GM21619 (cell line): Measurements from ENCODE around the gene NCR3LG1.
A peak's percentile ranks its signal among the peaks of the same experiment; 100 is the strongest.

Experiments
- ATAC-seq: cut with Tn5 transposase; IDR thresholded peaks from one replicate; pipeline ENCODE4 v1.9.1; 2021; ENCODE audit not compliant: unreplicated experiment

Gene NCR3LG1

DNA sequence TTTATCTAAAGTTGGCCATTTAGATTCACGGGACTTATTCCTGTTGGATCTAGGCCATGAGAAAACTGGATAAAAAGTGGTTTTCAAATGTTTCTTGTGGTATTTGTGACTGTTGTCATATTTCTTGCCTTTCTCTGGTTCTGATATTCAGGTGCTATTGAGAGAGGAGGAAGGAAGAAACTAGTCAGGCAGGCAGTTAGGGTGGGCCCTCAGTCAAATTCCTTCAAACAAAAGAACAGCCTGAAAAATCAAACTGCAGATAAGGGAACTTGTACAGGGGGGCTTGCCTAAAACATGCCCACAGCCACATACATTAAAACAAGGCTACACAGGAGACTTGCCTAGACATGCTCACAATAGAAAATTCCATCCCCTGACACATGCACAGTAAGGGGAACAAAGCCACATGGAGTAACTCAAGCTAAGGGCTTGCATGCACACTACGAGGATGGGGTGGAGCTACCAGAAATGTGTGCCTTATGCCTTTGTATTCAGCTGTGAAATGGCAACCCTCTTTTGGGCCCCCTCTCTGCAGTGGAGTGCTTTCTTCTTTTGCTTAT is 18.2 kb downstream of the NCR3LG1 start:
- ATAC-seq: no peak

DNA sequence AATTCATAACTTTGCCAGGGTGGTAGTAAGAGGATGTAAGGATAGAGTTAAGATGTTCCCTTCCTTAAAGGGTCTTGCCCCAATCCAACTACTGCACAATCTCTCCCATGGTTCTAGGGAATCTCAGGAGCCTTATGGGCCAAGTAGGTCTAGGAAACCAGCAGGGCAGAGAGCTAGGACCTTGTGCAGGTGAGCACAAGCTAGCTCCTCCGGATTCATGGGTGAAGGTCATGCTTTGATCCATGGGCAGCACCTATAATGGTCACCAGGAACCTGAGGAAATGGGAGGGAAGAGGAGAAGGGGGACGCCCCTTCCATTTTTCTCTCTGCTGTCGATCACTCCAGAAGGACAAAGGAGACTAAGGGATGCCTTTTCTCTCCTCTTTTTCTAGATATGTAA is 20.0 kb downstream of the NCR3LG1 start:
- no peak for ATAC-seq

DNA sequence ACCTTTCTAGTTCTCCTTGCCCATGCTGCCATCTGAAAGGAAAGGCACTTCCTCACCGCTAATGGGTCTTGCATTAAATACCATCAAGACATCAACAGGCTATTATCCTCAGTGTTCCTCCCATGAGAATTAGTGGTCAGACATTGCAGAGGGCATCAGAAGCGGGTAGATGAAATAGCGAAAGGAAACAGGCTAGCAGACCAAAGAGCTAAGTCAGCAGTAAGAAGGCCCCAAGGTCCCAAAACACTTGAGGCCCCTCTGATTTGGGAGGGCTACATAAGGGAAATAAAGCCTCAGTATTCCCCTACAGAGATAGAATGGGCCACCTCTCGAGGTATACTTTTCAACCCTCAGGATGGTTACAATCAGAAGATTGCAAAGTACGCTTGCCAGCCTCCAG is 23.9 kb downstream of the NCR3LG1 start:
- no peak for ATAC-seq

DNA sequence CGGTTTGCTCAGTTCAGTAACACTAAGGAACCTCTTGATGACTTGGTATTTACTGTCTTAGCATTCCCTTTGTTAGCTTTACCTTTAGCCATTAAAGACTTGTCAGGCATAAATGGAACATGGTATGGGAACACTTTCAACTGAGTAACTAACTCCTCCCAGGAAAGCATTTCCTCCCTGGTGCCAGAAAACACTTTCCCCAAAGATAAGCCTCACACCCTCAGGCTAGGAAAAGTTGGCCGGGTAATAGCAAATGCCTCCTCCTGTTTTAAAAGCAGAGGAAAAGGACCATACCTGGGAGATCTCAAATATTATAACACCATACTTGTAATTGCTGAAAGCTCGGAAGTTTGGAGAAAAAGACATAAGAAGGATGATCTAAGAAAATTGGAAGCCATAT is 24.9 kb downstream of the NCR3LG1 start:
- ATAC-seq: no peak

DNA sequence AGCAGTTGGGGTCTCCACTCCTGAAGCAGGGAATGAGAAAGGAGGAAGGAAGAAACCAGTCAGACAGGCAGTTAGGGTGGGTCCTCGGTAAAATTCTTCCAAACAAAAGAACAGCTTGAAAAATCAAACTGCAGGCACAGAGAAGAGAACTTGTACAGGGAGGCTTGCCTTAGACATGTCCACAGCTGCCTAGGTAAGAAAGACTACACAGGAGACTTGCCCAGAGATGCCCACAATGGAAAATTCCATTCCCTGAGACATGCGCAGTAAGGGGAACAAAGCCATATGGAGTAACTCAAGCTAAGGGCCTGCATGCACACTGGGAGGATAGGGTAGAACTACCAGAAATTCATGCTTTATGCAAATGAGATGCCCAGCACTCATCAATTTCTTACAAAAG is 27.1 kb downstream of the NCR3LG1 start:
- no peak for ATAC-seq

DNA sequence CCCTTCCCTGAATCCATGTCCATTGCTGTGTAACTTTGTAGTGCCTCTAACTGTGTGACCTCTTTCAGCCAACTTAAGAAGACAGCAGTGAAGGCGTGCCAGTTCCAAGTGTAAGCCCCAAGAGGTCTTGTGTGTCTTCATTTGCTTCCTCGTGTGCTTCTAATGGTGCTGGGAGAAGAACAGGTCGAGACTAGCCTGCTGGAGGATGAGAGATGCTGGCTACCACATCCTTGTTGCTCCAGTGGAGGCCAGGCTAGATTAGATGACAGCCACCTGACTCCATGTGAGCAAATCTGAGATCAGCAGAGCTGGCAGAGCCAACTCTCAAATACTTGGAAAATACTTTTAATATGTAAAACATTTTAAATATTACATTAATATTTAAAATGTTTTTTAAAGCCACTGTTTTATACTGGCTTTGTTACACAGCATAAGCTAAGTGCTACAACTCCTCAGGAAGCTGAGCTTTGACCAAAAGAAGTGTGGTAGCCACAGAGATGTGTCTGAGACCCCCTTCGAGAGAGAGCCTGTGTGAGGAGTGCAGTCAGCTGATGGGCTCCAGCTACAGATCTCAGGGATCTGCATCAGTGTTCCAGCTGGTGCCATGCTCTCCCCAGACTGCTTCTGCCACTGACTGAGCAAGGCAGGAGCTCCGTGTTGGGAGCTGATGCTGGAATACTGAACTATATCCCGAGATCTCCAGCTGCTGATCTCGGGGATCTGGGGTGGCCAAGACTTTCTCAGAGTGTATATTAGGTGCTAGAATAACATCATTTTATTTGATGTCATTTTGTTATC is 28.0 kb downstream of the NCR3LG1 start:
- ATAC-seq: no peak

DNA sequence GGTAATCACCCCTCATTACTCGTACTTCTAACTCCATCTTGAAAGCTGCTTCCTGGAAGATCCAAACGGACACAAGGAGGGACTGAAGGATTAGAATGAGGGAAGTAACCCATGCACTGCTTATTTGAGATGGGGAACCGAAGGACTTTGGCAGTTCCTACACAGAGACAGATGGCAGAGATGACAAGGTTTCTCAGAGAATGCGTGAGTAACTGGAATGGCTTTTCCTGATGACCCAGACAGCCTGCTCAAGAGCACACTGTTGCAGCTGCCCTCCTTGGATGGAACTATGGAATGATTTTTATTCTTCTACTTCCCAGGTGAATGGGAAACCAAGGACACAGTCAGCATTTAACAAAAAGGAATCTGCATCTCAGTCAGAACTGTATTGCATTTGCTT is 29.6 kb downstream of the NCR3LG1 start:
- no peak for ATAC-seq

DNA sequence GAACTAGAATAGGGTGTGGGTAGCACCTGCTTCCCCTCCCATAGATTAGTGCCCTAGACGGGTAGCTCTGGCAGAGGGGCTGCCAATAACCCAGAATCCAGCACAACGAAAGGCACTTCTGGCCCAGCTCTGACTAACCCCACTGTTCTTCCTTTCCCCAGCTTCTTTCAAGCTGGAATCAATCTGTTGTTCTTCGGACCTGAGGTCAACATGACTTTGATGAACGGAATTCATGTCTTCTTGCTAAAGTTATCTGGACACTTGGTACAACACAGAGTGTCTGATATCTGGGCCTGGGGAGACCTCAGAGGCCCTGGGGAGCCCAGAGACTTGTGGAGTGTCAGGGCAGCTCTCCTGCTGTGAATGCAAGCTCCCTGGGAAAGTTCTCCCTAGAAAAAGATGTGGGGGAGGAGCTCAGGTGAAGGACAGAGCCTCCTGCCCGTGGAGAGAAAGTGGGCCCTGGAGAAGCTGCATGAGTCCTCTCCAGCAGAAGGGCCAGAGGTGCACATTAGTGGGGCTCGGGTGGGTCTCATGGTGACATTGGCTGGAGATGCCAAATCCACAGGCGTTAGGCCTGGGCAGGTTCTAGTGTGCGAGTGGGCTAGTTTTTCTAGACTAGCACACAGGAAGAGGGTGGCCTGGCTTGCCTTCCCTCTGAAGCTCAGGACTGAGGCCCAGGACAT is 30.6 kb downstream of the NCR3LG1 start:
- ATAC-seq: no peak

DNA sequence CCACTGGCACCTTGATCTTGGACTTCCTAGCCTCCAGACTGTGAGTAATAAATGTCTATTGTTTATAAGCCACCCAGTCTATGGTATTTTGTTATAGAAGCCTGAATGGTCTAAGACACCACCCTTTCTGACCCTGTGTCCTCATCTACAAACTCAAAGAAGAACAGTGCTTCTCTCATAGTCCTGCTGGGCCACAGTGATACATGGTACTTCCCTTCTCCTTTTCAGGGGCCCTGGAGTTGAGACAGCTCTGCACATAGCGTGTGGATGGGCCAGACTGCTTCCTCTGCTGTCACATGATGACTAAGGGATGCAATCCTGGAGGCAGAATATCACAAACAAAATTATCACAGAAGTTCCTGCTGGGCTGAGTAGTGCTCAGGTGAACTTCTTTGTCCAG is 31.9 kb downstream of the NCR3LG1 start:
- no peak for ATAC-seq

DNA sequence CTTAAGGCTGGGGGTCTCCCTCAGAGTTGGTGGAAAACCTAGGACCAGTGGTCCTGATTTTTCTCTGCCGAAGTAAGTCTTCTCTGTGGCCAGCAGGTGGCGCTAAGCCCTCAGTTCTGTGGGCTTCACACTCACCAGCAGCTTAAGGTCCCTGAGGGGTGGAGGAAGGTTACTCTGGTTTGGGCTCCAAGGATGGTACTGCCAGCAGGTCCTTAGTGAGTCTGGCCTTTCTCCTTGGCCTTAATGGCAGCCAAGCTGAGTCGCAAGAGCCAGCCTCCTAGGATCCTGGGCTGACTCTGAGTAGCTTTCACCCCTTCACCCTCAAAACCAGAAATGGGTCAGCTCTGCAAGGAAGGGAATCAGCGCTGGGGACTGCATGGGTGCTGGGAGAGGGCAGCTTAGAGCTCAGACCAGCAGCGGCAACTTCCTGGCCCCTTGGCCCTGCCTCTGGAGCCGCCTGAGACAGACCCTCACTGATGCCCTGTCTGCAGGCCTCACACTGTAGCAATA is 32.5 kb downstream of the NCR3LG1 start:
- no peak for ATAC-seq

DNA sequence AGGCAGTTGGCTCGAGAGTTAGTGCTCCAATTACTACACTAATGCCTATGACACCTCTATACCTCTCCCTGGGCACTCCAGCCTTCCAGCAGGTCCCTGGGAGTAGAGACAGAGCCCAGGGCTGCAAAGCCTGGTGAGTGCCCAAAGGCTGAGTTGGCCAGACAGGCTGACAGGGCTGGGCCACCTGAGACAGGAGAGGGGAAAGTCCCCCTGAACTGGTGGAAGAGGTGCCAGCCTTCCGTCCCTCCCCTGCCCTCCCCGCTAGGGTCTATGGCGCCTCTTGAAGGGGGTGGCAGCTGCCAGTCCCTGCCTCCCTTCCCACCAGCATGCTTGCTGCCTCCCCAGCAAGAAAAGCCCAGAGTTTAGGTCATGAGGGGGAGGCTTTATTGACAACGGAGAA is 33.9 kb downstream of the NCR3LG1 start:
- no peak for ATAC-seq

DNA sequence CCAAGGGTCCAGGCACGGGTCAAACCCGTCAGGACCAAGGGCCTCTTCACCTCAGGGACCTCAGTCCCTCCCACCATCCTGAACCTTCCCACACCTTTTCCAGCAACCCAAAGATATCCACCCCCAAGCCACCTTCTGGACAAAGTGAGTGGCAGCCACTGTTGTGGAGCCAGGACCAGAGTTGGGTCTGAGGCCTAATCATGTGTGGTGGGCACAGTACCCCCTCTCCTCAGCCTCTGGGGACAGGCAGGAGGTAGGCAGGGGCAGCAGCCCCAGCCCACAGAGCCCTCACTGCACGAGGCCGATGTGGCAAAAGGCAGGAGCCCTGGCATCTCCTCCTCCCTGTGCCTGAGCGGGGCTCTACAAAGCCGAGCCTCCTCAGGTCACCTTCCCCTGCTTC is 34.3 kb downstream of the NCR3LG1 start:
- no peak for ATAC-seq

DNA sequence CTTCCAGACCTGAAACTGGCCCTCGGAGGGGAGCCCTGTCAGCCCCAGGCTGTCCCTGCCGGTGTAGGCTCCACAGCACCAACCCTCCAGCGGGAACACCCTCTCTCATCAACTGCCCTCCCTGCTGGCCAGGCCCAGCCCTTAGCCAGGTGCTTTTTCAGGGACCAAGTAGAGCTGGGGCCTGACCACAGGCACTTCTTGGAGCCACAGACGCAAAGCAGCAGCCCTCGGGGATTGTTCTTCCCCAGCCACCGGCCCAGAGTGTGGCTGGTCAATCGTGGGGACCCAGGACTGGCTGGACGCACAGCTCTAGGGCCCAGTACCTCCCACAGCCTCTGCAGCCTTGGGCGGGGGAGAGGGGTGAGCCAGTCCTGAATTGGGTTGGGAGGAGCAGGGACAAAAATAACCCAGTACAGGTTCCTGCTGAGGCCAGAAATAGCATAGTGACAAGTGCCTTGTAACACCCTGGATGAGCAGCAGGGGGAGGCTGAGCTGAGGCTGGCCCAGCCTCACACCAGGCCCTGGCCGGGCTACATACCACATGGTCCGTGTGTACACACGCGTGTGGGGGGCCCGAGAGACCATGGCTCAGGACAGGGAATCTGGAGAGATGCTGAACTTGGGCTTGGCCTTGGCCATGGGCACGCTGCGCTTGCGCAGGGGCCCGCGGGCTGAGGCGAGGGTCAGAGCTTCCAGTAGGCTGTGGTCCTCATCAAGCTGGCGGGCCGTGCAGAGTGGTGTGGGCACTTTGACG is 34.9 kb downstream of the NCR3LG1 start:
- peak; percentile 50 for ATAC-seq

DNA sequence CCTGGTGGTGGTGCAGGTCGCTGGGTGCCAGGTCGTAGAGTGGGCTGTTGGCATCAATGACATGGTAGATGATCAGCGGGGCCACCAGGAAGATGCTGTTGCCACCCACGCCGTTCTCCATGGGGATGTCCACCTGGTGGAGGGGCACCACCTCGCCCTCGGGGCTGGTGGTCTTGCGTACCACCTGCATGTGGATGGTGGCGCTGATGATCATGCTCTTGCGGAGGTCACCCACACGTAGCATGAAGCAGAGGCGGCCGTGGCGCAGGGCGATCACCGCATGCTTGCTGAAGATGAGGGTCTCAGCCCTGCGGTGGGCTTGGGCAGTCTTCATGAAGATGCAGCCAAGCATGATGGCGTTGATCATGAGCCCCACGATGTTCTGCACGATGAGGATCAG is 35.7 kb downstream of the NCR3LG1 start:
- no peak for ATAC-seq

DNA sequence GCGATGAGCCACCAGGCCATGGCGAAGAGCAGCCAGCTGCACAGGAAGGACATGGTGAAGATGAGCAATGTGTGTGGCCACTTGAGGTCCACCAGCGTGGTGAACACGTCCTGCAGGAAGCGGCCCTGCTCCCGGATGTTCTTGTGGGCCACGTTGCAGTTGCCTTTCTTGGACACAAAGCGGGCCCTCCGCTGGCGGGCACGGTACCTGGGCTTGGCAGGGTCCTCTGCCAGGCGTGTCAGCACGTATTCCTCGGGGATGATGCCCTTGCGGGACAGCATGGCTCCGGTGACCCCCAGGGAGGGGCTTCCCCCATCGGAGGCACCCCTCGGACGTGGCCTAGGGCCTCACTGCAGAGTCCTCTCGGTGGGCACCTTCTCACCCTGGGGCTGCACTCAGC is 36.2 kb downstream of the NCR3LG1 start:
- ATAC-seq: no peak

DNA sequence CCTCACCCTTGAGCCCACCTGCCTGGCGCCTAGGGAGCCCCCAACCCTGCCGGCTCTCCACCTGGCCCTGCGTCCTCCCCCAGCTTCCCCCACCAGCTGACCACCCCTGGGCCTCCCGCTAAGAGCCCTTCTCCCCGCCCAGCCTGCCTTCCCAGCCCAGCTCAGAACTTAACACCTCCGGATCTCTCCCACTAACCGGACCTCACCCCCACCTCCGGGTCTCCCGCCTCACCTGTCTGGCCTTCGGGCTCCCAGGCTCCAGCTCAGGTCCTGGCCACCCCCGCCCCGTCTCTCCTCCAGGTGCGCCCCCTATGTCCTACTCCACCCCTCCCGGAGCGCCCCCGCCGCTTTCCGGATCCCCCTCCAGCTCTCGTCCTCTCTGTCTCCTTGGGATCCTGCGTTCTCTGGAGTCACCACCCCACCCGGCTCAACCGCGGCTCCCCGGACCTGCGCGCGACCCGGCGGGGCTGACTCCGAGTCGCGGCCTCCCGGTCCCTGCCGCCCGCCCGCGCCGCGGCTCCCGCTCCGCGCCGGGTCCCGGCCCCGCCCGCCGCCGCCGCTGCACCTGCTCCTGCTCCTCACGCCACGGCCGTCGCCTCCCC is 37.1 kb downstream of the NCR3LG1 start, which contains the start of gene KCNJ11:
TSS of gene KCNJ11 (minus strand) at position 51 of the 602 bp plus-strand sequence. CDS start 568 bp downstream, outside the sequence.
- ATAC-seq: peak; percentile 39

DNA sequence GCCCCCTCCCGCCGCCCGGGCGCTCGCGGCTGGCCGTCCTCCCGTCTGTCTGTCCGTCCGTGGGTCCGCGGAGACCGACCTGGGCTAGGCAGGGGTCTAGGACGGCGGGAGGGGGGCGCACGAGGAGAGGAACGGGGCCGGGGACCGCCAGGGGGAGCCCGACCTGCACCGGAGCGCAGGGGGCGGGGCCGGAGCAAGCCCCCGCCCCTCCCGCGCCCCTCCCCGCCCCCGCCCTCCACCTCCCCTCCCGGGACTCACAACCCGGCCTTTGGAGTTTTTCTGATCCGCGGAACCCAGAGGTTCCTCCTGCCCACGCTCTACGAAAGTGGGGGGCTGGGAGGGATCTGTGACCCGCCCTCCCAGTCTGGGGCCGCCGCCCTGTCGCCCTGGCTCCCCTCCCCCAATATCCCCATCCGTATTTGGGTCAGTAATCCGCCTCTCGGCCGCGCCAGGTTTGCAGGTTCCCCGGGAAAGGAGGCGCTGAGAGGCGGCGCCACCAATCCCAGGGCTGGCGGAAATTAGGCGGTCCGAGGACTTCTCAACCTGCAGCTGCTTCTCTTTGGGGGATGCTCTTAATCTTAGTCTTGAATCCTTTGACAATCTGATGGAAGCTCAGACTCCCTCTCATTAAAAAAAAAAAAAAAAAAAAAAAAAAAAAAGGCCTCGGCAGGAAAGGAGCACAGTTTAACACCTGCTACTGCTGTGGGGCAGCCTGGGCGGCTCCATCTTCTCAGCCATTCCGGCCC is 37.8 kb downstream of the NCR3LG1 start:
- peak; percentile 63 for ATAC-seq

DNA sequence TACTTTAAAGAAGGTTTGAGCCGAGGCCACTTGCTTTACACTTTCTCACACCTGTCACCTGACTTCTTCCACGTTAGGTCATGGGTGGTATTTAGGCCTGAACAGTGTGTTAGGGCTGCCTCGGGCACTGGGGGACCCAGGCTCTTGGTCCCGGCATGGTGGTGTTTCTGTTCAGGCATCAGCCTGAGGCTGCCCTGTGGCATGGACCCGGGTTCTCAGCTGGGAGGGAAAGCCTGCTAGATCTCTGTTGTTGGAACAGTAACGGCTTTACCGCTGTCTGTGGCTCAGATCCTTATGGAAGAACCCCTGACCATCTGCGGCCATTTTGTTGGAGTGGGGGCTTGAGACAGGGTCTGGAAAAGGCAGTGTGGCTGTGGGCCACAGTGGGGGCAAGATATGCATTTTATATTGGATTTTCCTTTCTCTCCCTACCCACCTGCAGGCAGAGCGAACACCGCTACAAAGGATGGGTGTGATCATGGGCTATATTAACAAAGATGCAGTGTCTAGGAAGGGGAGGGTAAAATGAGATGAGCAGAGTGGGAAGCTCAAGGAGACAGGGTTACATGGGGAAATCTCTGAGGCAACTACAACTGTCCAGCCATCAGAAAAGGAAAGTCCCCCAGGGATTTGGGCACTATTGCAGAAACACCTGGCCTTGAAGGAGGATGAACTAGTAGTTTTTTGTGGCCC is 38.5 kb downstream of the NCR3LG1 start:
- no peak for ATAC-seq

DNA sequence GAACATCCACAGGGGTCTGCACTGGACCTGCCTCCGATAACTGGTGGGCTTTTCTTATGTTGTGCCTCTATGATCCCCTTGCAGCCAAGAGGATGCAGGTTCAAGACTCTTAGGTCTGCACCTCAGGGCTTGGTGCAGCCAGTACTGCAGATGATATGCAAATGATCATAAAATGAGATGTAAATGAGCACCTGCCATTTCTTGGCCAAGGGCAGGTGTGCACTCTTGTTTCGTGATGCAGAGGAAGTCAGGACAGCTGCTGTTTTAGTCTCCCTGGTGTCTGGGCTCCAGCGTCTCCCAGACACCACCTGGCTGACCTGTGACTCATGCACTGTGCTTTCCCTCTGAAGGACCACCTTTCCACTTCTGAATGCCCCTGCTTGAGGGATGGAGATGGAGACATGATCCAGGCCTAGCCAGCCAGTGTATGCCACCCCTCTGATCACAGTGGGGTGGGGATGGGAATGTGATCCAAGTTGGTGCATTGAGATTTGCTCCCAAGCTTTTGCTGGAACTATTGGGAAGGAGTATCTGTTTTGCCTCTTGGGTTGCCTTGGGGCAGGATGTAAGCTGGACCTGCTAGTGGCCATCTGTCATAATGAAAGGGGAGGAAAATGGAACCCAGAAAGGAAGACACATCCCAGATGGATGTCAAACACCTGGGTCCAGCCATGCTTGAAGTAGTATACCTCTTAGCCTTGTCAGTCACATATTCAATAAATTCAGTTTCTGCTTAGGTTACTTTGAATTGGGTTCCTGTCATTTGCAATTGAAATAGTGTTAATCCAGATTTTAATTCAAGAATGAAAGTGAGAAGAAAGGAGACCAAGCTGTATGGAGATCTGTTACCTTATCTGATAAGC is 40.1 kb downstream of the NCR3LG1 start:
- no peak for ATAC-seq
